HL-60 (cell line): ENCODE results near the gene KLHL4.

Experiments
- POLR2AphosphoS5 ChIP-seq: IDR thresholded peaks from 2 replicates; pipeline ENCODE4 v1.6.1; 2012; ENCODE audit warnings: low read depth
- SPI1 ChIP-seq: IDR thresholded peaks from 2 replicates; pipeline ENCODE4 v1.6.1; 2012; ENCODE audit warnings: low read depth, mild to moderate bottlenecking, borderline replicate concordance
- TF ChIP-seq, protein P1 (sequence below): IDR thresholded peaks from one replicate; pipeline ENCODE4 v1.5.1; 2011; ENCODE audit warnings: low read length, control low read depth, inconsistent platforms; ENCODE audit not compliant: insufficient read depth

DNA sequence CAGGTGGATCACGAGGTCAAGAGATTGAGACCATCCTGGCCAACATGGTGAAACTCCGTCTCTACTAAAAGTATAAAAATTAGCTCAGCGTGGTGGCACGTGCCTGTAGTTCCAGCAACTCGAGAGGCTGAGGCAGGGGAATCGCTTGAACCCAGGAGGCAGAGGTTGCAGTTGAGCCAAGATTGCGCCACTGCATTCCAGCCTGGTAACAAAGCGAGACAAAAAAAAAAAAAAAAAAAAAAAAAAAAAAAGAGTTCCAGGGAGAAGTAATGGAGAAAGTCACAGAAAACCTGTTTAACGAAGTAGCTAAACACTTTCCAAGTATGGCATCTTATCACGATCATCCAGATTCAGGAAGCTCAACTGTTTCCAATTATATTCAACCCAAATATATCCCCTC is 10.9 kb downstream of the KLHL4 start:
- TF ChIP-seq, protein P1, sequence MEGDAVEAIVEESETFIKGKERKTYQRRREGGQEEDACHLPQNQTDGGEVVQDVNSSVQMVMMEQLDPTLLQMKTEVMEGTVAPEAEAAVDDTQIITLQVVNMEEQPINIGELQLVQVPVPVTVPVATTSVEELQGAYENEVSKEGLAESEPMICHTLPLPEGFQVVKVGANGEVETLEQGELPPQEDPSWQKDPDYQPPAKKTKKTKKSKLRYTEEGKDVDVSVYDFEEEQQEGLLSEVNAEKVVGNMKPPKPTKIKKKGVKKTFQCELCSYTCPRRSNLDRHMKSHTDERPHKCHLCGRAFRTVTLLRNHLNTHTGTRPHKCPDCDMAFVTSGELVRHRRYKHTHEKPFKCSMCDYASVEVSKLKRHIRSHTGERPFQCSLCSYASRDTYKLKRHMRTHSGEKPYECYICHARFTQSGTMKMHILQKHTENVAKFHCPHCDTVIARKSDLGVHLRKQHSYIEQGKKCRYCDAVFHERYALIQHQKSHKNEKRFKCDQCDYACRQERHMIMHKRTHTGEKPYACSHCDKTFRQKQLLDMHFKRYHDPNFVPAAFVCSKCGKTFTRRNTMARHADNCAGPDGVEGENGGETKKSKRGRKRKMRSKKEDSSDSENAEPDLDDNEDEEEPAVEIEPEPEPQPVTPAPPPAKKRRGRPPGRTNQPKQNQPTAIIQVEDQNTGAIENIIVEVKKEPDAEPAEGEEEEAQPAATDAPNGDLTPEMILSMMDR: no peak
- TF ChIP-seq POLR2AphosphoS5 (no peak), SPI1 (no peak)
